HG03025 (cell line): ENCODE results near the gene FEZ2.

Source experiments
- ATAC-seq: cut with Tn5 transposase; IDR thresholded peaks from one replicate; pipeline ENCODE4 v1.9.1; 2021; ENCODE audit warnings: mild to moderate bottlenecking, moderate library complexity; ENCODE audit not compliant: unreplicated experiment, low FRiP score

FEZ2 gene

GRCh38 chr2:36589230-36589630, 8.7 kb downstream of the FEZ2 start:
- no peak for ATAC-seq

GRCh38 chr2:36587556-36587955, 10.4 kb downstream of the FEZ2 start:
- no peak for ATAC-seq

DNA sequence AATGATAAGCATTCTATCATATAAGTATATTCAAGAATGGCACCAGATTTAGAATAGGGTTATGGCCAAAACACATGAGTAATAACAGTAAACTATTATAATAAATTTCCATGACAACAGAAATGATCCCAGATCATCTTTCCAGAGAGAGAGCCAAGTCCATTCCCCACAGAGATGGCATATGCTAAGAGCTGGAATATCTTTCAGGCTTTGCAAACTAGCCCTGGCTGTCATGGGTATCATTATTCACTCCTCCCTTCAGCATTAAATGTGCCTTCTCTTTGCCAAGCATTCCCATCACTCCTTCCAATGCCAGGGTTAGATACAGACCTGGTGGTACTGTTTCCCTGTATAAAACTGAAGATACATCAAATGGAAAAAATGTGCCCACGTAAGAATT, 10.9 kb downstream of the FEZ2 start:
- no peak for ATAC-seq

DNA sequence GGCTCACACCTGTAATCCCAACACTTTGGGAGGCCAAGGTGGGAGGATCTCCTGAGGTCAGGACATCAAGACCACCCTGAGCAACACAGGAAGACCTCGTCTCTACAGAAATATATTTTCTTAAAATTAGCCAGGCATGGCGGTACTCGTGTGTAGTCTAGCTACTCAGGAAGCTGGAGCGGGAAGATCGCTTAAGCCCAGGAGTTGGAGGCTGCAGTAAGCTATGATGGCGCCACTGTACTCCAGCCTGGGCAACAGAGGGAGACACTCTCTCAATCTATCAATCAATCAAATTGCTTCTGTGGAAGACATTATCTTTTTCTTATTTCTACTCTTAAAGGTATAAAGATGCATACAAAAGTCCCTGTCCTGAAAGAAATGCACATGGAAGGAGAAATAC, 11.3 kb downstream of the FEZ2 start:
- ATAC-seq = no peak

DNA sequence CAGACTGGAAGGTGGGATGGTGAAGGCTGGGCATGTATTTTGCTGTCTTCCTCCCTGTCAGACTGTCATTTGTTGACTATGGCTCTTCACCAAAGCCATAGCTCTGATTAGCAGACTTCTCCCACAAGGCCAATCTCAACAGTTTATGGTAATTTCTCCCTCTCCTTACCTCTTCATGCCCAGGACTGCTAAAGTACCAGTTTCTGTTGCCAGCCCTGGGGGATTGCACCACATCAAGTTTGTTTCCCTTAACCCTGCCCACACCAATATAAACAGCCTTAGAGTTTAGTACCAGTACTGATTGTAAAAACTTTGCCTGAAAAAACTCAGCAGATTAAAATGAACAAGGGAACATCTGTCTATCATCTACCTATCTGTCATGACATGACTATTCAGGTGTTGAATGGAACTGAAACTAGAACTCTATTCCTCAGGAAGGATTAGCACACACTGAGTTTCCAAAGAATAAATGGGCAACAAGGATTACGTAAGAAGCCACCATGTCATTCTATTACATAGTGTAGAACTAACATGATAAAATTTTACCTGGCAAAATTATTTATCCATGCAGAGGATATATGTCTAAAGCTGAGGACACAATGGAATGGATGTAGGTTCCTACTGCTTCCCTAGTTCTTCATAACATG, 13.7 kb downstream of the FEZ2 start:
- no peak for ATAC-seq

GRCh38 chr2:36582951-36583350, 15.0 kb downstream of the FEZ2 start:
- ATAC-seq = no peak

DNA sequence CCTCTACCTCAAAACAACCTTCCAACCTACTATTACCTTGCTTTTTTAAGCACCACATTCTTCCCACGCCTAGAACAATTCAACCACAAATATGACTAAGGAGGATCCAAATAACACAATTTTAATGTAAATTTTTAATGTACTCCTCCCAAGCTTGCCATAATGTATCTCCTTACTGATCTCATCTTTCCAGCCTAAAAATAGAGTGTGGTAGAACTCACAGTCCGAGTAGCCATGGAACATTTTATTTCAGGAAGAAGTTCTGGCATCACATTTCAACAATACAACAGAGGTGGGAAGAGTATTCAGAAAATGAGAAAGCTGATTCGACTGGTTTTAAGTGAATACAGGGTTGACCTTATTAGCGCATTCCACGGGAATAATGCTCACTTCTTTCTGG, 15.4 kb downstream of the FEZ2 start:
- no peak for ATAC-seq

DNA sequence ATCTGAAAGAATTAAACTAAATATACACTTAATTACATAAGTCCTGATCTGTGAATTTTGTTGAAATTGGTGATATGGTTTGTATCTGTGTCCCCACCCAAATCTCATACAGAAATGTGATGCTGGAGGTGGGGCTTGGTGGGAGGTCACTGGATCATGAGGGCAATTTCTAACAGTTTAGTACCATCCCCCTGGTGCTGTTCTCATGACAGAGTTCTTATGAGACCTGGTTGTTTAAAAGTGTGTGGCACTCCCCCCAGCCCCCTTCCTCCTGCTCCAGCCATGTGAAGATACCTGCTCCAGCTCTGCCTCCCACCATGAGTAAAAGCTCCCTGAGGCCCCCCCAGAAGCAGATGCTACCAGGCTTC, 18.7 kb downstream of the FEZ2 start:
- ATAC-seq = no peak

DNA sequence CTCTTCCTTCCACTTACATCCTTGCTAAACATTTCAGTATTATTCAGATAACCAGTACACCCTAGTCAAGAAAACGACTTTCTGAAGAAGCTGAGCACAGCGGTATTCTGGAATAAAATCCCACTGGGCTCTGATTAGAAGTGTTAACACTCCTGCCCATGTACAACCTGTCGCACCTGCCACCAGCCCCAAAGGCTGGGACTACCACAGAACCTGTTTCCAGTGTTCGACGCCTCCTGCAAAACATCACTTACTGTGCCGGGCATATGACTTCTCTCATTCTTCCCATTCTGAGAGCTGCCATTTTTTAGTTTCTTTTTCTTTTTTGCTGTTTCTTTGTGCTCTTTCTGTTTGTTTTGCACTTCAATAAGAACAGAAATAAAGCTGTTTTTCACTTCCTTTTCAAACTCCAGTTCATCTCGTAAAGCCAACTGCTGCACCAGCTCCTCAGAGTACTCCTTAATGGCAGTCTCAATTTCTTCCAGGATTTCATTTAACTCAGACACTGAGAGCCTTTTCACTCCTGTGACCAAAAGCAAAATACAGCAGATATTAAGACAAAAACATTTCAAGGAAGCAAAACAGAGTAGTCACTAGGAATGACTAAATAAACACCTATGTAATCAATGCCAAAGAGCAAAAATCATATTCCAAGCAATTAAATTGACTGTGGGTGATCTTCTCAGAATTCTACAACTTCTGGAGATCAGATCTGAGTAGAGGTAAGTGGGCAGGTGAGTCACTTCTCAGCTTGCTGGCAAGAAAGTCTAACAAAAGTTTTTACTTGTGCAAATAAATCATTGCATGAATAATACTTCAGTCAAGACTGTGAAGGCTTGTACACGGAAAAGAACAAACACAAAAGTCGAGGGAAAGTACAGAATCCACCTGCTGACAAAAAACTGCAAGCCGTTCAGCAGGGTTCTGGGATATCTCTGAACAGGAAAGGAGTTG, 19.3 kb downstream of the FEZ2 start:
- ATAC-seq = no peak

- ATAC-seq = no peak
These were observed 20.1 kb downstream of the FEZ2 start for GRCh38 chr2:36577884-36578283.

DNA sequence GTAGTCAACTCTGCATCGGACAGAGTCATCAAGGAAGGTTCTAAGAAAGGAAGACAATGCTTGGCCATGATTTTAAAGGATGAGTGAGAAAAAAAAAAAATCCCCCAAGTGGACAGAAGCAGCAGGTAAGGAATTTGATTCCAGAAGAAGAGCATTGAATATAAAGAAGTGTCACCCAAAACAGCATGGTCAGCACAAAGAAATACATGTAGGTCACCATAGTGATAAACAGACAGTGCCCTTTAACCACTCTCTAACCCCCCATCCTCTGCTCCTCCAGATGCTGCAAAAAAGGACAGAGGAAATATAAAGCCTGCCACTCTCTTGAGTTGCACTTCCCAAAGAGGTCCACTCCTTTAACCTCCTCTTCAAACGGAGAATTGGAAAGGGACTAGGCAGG, 23.4 kb downstream of the FEZ2 start:
- no peak for ATAC-seq

DNA sequence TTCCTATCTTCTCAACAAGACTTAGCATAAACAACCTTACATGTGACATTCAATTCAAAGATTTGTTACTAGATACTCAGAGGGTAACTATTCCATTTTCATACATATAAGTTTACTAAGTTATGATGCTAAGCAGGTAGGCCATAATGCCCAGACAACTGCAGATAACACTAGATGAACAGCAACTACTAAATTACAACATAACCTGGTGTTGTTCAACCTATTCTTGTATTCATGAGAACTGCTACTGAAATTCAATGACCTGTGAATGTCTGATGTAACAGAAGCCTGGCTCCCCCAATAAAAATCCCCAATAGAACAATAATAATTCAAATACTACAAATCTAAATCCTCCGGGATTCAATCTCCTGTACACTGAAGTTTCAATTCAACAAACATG, 24.8 kb downstream of the FEZ2 start:
- ATAC-seq = no peak

- no peak for ATAC-seq
These were observed 25.3 kb downstream of the FEZ2 start for GRCh38 chr2:36572719-36573059.

- ATAC-seq = no peak
These were observed 25.8 kb downstream of the FEZ2 start for GRCh38 chr2:36572054-36572718.

GRCh38 chr2:36570416-36570815, 27.6 kb downstream of the FEZ2 start:
- ATAC-seq = no peak

DNA sequence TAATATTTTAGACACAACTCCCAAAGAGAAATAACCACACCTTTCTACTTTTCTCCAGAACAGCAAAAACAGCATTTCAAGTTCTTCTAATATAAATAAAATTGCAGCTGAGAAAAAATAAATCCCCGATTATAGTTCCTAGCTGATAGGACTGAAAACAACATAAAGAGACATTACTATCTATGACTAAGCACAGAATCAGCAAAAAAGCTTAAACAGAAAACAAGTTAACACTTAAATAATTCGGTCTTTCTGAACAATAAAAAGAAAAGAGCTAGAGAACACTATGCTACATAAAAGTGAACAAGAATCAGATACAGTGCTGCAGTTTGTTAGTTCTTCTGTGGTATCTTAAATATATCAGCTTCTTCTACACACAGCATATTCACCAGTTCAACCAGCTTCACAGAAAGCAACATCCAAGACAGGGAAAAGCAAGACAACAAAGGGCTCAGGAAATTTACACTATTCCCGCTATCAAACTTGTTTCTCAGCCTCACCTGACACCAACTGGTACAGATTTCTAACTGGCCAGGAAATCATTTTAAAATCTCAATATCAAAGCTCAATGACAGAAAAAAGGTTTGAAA, 28.6 kb downstream of the FEZ2 start:
- ATAC-seq = no peak

DNA sequence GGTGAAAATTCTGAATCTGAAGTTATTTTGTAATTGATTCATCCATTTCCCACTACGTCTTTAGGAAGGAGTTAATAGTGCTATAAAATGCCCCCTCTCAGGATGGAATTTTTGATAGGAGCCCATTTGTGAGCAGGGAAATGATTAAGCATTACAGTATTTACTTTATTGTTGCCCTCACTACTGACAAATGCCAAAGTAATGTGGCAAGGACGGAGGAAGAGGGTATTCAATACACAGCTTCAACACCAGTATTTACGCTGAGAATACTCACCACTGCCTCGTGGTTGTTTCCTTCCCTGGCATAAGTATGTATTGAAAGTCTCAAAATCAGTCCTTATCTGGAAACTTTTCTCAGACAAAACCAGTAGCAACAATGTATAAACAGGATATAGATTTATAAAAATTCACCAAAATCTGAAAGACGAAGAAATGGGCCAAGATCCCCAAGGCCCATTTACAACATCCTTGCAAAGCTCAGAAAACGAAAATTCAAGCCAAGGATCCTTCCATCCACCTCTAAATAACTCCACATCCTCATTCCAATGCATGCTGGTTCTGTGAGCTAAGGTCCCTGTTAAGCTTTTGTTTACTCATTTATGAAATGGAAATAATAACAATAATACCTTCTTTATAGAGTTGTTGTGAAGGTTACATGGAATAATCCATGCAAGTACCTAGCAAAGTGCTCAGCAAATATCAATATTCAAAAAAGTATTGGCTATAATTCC, 29.3 kb downstream of the FEZ2 start:
- ATAC-seq = no peak

DNA sequence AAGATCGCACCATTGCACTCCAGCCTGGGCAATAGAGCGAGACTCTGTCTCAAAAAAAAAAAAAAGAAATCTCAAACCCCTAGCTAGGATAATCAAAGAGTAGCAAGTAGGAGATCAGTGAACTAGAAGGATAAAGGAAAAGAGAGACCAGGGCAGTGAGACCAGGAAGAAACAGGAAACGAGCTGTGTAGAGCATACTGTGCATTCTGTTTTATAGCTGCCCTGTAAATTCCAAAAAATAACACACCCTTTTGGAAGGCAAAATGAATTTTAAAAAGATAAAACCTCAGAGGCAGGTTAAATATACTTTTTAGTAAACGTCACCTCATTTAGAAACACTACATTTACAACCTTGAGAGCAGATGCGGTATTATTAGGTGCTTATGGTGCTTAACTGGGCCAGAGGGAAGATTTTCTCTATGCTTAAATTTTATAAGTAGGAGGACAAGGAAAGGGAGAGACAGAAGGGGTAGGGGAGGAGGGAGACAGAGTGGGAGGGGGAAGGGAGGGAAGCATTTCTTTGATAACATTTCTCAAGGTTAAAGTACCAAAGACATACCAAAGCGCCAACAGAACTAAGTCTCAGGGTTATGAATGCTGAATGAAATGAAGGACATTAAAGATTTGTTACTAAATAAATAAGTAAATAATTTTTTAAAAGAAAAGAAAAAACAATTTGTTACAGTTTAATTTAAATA, 30.1 kb downstream of the FEZ2 start:
- ATAC-seq = no peak

- no peak for ATAC-seq
These were observed 31.1 kb downstream of the FEZ2 start for GRCh38 chr2:36566887-36567286.

DNA sequence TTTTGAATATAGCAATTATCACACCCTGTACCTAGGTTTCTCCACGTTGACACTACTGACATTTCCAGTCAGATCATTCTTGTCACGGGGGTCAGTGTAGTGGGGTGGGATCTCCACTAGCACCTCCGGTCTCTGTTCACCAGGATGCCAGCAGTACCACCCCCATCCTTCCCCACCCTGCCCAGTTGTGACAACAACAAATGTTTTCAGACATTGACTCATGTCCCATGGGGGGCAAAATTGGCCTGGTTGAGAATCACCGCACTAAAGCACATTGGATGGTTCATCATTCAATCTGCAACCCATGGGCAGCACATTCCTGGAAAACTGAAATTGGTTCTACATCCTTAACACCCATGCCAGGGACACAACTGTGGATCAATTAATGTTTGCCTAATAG, 32.3 kb downstream of the FEZ2 start:
- ATAC-seq = no peak
